Renal cortical epithelial cell (primary cell): ENCODE results near the gene ATG2A. TPM values are rescaled to one million over a fixed set of nuclear protein-coding genes. Genes with fewer than 3 reads are reported as not detected.

Experiments
- DNase-seq: peaks from one replicate; pipeline ENCODE4 v3.0.0-alpha.2; 2011; ENCODE audit warnings: low read depth
- total RNA-seq: library from RNA; depleted of rRNA; stranded (reverse); fragments of >200 nt; gene quantifications from 2 replicates; pipeline ENCODE4 v1.2.3, GENCODE V29; 2014

The ATG2A gene
- total RNA-seq, 1 donor from 2014 or later, result 28.9 TPM

DNA sequence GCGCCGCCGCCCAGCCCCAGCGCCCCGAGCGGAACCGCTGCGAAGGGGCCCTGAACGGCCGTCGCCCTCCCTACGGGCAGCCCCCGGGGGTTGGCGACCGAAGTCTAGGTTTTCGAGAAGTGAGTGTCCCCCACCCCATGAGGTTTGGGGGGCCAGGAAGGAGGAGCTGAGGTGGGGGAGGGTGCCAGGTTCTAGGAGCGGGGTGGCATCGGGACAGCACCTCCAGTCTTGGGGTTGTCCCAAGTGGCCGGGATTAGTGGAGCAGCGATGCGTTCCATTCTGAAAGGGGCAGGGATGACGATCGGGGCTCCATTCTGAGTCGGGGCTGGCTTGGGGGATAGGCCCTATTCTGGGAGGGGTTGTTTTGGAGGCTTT lies 7.9 kb upstream of the ATG2A start:
- DNase-seq, result no peak

DNA sequence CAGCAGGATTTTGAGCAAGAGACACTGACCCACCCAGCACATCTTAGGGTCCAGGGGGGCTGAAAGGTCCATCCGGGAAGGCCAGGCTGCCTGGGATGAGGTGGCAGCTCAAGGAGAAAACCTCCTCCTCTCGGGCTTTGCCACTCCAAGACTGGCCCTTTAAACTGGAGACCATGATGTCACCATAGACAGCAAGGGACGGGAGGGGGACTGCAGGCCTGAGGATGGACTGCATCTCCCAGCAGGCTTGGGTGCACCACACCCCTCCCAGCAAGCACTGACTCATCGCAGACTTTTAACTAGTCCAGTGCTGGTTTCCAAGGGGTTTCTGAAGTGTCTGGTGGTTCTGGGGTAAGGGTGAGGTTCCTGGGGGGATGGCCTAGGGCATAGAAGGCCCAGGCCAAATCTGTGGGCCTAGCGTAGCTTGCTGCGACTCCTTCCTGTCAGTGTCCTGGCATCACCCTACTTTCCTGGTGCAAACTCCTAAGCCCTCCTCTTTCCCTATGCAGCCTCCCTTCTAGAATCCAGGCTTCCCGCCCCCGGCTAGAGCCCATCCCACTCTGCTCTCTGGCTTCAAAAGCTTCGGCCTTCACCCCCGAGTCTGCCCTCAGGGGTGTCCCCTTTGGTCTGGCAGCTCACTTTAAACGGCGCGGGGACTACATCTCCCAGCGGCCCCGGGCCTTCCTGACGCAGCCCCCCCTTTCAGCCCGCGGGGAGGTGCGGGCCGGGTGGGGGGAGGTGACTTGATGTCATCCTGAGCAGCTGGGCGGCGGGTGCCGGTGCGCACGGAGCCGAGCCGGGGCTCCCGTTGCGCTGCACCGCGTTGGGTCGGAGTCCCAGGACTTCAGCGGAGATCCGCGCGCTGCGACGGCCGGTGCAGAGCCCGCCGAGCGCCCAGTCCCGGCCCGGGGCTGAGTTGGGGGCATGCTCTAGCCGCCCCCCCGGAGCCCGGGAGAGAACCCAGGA lies 7.2 kb upstream of the ATG2A start, which contains the start of gene PPP2R5B:
Gene PPP2R5B (plus strand): TSS at position 746 of the 966 bp plus-strand sequence. CDS start 1,046 bp downstream, outside the sequence.
- DNase-seq, result peak; percentile 93

DNA sequence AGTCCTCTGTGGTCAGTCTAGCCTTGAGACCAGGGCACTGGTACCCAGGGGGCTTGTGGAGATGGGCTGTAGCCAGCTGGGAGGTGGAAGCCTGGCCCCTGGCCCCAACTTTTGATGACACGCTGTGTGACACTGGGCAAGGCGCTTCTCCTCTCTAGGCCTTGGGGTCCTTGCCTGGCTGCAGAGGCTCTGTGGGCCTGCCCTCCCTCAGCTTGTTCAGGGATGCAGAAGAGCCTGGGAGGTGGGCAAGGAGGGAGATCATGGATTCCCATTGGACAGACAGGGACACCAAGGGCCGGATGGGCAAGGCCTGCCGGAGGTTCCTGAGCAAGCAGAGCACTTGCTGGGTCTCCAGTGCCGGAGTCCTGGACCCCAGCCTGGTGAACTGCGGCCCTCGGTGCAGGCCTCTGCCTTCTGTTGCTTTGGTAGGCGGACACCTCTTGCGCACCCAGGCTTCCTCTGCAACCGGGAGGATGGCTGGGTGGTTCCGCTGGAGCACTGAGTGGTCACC lies 6.2 kb upstream of the ATG2A start:
- no peak for DNase-seq

DNA sequence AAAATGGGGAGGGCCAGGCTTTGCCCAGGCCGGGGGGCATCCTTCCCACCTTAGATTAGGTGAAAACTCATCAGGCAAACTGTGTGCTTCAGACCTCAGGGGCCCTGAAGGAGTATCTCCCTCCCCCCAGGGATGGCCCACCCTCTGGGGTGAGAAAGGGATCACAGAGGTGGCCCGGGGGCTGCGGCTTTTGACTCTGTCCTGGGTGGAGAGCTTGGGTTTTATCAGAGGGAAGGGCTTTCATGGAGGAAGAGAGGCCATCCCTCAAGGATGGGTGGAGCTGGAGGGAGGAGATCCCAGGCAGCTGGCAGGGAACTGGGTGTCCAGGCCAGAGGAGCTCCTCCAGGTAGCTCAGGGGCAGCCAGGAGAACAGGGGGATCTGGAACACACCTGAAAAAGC lies 4.4 kb upstream of the ATG2A start:
- no peak for DNase-seq

DNA sequence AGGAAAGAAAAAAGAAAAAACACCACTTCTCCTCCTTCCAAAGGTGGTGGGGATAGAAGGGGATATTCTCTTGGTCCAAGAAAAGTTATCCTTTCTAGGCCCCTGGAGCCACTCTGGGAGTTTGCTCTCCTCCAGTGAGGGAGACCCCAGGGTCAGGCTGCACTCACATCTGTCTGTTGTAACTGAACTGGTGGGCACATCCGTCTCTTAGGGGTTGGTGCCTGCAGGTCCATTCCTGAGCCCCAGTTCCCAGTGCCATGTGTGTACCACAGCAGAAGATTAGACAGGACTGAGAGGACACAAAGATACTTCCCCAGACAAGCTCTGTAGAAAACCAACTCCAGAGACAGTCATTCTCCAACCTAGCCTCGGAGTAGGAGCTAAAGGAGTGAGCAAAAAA lies 3.1 kb upstream of the ATG2A start:
- DNase-seq, result no peak

DNA sequence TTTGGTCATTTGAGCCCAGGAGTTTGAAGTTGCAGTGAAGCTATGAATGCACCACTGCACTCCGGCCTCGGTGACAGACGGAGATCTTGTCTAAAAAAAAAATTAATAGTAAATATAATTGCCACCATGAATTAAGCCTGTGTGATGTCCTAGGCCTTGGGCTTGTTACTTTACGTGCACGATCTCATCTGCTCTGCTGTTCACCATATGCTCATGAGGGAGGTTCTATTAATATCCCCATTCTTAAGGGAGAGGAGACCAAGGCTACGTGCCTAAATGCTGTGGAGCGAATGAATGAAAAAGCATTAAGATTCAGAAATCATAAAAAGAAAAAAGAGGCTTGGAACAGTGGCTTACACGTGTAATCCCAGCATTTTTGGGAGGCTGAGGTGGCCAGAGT lies 2.6 kb upstream of the ATG2A start:
- no peak for DNase-seq

DNA sequence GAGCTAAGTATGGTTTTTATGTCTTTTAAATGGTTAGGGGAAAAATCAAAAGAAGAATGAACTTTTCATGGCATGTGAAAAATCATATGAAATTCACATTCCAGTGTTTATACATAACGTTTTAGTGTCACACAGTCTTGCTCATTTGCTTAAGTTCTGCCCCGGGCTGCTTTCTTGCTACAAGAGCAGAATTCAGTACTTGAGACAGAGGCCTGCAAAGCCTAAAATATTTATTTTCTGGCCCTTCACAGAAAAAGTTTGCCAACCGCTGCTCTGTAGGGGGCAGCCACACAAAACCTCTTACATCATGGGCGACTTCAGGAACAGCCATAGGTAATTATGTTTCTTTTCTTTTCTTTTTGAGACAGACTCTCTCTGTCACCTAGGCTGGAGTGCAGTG lies 1.0 kb upstream of the ATG2A start:
- DNase-seq, result peak; percentile 61

DNA sequence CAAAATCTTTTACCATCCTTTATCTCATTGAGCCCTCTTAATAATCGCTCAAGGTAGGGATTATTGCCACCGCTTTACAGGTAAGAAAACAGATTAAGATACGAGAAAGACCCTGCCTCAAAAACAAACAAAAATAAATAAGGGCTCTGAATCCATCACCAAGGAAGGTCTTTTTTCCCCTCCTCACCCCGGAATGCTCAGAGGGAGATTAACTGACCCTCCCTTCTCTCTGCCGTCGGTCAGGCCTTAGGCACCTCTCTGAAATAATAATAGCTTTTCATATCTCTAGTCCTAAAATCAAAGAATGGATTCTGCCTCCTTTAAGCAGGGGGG lies 620 bp upstream of the ATG2A start:
- peak; percentile 1 for DNase-seq

DNA sequence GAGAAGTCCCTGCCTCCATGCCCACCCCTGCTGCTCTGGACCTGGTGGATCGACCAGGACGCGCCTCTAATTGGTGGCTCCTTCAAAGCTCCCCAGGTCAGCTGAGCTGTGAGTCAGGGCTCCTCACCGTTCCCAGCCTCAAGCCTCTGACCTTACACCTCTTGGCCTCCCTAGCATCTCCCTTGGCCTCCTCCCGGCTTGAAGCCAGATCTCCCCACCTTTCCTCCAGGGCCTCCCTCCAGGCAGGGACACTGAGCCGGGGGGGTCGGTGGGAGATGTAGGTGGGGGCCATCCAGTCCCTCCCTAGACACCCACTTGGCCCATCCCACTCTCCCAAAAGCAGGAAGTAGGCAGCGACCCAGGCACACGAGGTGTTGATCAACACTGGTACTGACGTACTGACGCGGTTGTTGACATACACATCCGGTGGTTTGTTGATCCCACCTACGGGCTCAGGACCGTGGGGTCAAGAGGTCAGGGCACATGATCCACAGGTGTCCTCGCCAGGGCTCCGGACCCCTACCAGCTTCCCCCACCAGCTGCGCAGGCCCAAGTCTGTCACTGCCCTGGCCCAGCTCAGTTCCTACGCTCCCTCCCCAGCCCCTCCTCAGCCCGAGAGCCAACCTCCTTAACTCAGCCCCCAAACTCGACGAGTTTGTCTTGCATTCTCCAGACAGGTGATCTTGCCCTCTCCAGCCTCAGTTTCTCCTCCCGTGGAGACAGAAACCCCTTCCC lies 802 bp downstream of the ATG2A start:
- DNase-seq, result peak; percentile 53

DNA sequence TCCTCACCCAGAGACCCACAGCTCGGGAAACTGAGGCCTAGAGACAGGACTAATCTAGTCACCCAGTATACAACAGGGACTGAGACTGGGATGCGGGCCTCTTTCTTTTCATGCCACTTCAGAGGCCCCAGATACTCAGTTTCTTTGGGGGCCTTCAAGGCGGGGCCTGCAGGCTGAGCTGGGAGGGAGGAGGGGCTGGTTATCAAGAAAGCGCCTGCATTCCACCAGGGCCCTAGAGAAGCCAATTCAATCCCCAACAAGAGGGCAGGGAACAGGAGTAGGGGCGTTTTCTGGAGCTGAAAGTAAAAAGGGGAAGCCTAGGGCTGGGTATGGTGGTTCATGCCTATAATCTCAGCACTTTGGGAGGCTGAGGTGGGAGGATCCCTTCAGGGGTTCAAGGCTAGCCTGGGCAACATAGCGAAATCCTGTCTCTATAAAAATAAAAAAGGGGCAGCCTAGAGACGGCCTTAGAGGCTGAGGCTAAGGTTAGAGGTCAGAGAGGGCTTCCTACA lies 1.6 kb downstream of the ATG2A start:
- no peak for DNase-seq

DNA sequence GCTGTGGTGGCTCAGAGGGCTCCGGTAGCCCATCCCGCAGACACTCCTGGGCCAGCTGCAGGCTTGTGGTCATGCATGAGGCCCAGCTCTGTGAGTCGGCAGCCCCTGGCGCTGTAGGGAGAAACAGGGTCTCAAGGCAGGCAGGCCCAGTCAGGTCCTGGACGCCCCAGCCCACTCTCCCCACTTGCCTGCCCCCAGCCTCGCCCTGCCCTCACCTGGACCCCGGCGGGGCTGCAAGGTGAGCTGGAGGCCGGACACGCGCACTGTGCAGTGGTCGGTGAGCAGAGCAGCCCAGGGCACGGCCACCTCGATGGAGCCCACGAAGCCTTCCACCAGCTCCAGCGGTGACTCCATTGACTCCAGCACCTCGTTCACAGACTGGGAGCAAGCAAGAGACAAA lies 2.9 kb downstream of the ATG2A start:
- DNase-seq, result no peak

DNA sequence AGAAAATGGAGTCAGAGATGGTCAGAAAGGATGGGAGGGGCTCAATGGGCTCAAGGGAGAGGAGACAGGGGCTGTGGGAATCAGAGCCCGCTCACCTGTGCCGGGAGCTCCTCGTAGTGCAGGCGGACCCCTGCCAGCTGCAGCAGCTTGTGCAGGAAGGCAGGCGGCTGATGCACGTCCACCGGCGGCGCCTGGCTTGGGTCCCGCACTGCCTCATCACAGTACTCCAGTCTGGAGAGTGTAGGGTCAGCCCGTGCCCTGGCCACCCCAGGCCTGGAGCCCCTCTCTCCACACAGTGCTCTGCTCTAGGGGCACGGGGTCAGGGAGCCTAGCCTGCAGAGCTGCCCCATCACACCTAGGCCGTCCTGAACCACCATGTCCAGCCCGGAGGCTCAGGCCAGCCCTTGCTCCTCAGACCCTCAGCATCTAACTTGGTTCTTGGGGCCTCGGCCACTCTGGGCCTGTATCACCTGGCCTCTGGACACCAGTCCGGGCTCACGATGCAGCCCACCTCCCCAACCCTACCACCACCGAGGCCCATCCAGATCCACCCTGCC lies 3.8 kb downstream of the ATG2A start:
- no peak for DNase-seq

DNA sequence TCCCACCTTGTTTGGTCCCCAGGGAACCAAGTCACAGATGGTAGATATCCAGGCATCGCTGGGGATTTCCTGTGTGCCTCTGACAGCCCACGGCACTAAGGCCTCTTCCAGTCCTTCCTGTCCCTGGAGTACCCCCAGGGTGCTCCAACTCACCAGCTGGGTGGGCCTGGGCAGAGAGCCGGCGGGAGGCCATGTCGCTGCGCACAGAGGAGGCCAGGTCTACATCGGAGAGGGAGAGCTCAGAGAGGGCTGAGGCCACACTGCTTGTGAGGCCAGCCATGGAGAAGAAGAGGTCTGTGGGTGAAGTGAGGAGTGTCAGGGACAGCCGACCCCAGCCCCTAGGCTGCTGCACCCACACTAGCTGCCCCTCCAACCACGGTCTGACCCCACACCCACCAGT lies 5.3 kb downstream of the ATG2A start:
- DNase-seq, result no peak

DNA sequence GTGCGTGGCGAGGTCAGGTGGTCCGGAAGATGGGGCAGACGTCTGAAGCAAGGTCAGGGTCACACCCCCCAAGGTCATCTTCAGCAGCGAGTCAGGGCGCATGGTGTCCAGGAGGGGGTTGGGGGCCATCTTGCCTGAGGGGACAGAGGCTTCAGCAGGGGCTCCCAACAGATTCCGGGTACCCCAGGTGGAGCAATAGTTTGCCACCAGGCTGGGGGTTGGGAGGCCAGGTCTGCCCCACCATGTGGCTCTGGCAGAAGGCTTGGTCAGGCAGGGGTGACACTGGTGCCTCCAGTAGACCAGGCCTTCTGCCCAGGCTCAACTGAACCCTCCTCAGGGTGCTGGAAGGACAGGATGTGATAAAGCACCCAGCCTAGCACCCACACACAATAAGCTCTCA lies 5.9 kb downstream of the ATG2A start:
- no peak for DNase-seq

DNA sequence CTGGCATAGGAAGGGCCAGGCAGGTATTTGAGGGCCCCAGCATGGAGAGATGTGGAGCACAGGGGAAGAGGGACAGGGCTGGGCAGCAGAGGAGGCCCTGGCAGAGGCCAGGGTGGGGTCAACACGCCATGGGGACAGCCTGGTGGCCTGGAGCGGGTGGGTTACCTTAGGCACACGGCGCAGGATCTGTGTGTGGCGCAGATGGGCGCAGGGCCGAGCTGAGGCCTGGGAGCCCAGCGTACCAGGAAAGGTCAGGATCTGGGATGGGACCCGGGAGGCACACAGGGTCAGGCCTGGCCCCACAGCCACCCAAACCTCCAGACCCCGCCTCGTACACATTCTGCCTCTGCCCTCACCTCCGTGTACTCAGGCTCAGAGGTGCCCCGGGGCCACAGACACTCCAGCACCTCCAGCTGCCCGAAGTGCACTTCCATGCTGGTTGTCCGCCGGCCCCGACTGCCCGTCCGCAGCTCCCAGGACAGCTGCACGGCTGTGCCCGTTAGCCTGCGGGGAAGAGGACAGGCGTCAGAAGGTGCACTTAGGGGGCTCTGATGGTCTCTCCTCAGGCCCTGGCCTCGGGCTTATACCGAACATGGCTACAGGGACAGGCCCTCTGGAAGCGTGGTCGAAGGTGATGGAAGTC lies 6.4 kb downstream of the ATG2A start:
- no peak for DNase-seq

DNA sequence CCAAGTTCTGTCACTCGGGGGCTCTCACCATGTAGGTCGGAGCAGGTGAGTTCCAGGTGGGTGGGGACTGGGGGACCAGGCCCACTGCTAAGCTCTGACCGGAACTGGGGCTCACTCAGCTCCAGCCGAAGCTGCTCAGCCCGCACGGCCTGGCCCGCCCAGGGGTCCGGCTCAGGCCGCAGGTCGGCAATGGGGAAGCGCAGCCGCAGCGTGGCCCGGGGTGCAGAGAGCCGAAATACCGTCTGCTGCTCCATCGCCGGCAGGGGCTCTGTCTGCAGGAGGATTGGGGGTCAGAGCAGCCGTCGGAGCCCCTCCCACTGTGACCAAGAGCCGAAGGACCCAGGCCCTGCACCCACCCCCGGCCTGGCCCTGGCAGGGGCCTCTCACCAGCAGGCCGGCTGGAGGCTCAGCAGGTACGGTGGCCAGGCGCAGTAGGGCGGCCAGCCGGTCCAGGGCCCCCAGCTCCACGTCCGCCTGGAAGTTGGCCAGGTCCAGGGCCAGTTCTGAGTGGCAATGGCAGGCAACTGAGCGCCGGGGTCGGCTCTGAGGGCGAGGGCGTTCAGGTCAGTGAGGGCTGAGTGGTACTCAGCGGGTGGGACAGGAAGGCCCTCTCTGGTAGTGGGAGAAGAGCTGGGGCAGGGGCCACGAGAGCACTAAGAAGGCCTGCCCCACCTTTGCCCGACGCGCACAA lies 7.2 kb downstream of the ATG2A start:
- no peak for DNase-seq

DNA sequence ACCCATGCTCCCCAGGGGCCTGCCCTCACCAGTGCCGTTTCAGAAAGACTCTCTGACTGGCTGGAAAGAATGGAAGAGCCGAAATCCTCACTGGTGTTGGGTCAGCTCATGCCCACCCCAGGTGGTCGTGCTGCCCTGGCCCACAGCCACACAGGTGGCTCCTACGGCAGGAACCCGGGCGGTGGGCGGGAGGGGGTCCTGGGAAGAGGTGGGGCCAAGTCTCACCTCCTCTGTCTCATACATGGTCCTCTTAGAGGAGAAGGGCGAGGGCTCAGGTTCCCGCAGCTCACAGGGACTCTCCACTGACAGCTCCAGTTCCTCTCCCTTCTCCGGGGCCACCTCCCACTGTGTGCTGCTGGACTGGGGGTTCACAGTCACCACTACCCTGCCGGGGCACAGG lies 8.2 kb downstream of the ATG2A start:
- no peak for DNase-seq

DNA sequence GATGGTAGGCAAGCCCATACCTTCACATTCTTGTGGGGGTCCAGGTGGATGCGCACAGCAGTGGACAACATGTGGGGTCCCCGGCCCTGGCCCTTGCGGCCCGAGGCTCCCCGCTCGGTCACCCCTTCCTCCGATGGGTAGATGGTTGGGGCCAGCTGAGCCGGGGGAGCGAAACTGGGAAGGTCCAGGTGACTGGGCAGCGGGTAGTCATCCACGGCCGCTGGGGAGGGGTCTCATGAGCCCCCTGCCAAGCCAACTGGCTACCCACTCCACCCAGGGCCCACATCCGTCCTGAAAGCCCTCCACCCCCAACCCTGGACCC lies 10.7 kb downstream of the ATG2A start:
- no peak for DNase-seq

DNA sequence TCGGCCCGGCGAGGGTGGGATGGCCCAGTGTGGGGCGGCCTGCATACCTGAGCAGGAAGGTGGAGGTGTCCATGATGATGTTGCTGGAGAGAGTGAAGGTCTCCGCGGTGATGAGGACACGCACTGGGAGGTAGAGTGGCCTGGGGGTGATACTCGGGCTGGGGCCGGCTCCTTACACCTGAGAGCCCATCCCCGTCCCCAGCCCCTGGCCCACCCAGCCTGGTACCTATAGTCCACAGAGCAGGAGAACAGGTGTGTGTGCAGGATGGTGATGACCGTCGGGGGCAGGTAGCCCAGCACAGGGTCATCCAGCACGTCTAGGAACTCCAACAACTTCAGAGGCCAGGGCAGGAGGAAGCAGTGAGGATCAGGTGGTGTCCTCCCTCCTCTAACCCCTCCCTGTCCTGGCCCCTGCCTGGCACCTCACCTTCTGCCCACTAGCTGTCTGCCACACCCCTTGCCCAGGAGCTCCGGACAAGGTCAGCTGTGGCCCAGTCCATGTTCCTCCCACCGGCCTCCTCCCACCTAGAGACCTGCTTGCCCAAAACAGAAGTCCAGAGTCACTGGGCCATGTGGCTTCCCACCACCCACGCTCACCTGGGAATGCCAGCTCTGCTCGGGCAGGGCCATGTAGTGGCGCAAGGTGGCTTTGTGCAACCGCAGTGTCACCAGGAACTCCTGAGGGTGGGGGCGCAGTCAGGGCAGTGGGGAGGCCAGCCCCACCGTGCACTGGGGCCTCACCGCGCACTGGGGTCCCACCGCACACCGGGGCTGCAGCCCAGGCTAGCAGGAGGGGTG lies 11.3 kb downstream of the ATG2A start:
- DNase-seq, result no peak

DNA sequence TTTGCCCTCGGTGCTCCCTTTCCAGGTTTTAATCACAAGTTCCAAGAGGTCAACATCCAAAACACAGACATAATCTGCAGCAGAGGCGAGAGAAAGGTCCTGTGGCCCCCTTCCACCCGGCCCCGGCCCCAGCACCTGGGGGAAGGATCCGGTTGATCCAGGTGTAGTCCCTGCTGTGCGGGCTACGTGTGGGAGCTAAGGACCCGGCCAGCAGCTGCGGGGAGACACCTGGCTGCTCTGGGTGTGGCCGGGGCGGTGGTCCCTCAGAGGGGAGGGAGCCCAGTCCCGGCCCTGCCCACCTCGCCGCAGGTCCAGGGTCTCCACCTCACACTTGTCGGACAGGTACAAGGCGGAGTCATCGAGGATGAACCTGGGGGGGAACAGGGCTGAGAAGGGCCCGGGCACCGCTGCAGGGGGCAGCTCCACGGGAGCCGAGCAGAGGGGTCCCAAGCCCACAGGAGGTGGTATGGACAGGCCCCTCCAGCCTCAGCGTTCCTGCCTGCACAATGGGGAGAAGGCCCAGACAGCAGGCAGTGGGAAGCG lies 13.6 kb downstream of the ATG2A start:
- DNase-seq, result no peak
